T-helper 1 cell treated with Interleukin-12 subunit alpha and Interleukin-12 subunit beta and Interleukin-4 antibody, amounts not matched to agents 30 μg/mL and 1 μg/mL, for 36 hours (primary cell): ENCODE results near the gene IQGAP1.
A peak's percentile ranks its signal among the peaks of the same experiment; 100 is the strongest.
"Not testable (repeated sequence)": the region's sequence is repeated elsewhere in the genome, so short reads cannot be mapped to it uniquely, and the experiment has no call there.

Source experiments
- H3K27ac Mint-ChIP-seq: one replicate; pipeline ENCODE4 v1.8.0; 2021; ENCODE audit warnings: mild to moderate bottlenecking, mixed read lengths
- H3K27me3 Mint-ChIP-seq: one replicate; pipeline ENCODE4 v1.8.0; 2021; ENCODE audit warnings: low read depth, mixed read lengths
- H3K36me3 Mint-ChIP-seq: one replicate; pipeline ENCODE4 v1.8.0; 2021; ENCODE audit warnings: low read depth, mixed read lengths
- H3K4me1 Mint-ChIP-seq: one replicate; pipeline ENCODE4 v1.8.0; 2021; ENCODE audit warnings: low read depth, mixed read lengths
- H3K4me3 Mint-ChIP-seq: one replicate; pipeline ENCODE4 v1.8.0; 2021; ENCODE audit warnings: mild to moderate bottlenecking, moderate library complexity, mixed read lengths
- H3K9me3 Mint-ChIP-seq: one replicate; pipeline ENCODE4 v1.8.0; 2021; ENCODE audit warnings: mixed read lengths

The IQGAP1 gene, protein sequence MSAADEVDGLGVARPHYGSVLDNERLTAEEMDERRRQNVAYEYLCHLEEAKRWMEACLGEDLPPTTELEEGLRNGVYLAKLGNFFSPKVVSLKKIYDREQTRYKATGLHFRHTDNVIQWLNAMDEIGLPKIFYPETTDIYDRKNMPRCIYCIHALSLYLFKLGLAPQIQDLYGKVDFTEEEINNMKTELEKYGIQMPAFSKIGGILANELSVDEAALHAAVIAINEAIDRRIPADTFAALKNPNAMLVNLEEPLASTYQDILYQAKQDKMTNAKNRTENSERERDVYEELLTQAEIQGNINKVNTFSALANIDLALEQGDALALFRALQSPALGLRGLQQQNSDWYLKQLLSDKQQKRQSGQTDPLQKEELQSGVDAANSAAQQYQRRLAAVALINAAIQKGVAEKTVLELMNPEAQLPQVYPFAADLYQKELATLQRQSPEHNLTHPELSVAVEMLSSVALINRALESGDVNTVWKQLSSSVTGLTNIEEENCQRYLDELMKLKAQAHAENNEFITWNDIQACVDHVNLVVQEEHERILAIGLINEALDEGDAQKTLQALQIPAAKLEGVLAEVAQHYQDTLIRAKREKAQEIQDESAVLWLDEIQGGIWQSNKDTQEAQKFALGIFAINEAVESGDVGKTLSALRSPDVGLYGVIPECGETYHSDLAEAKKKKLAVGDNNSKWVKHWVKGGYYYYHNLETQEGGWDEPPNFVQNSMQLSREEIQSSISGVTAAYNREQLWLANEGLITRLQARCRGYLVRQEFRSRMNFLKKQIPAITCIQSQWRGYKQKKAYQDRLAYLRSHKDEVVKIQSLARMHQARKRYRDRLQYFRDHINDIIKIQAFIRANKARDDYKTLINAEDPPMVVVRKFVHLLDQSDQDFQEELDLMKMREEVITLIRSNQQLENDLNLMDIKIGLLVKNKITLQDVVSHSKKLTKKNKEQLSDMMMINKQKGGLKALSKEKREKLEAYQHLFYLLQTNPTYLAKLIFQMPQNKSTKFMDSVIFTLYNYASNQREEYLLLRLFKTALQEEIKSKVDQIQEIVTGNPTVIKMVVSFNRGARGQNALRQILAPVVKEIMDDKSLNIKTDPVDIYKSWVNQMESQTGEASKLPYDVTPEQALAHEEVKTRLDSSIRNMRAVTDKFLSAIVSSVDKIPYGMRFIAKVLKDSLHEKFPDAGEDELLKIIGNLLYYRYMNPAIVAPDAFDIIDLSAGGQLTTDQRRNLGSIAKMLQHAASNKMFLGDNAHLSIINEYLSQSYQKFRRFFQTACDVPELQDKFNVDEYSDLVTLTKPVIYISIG (N-terminal part only)

DNA sequence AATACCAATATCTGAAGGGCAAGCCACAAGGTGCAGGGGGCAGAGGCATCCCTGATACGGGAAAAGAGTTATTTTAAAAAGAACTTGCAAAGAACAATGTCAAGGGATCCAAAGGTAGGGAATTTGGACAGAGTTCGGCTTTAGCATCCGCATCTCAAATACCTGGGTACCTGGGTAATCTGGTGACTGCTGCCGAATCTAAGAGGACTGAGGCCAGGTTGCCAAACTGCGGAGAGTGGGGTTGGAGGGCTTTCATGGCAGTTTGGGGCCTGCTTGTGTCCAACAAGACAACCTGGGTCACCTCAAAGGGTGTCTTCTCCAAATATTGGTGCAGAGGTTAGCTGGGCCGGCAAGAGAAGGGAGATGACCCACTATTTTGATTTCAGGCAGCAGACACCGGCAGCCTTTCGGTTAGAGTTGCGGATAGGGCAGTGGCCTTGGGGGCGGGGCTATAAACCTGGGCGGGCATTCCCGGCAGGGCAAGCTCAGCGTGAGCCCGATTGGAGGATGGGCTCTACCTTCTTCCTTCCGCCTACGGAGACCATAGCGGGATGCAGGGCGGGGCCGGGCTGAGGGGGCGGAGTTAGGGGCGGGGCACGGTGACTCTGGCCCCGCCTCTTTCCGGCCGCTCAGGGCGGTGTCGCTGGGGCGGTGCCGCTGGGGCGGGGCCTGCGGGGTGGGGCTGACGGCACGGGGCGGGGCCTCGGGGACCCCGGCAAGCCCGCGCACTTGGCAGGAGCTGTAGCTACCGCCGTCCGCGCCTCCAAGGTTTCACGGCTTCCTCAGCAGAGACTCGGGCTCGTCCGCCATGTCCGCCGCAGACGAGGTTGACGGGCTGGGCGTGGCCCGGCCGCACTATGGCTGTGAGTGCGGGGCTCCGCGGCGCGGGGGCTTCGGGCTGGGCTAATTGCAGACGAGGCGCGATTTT lies at the start of gene IQGAP1:
IQGAP1 (plus strand) TSS at position 709 of the 928 bp plus-strand sequence; CDS start at position 809, 100 bp downstream.
- Mint-ChIP-seq H3K27ac (peak within 1 kb of the TSS; percentile 95), H3K36me3 (peaks cover 32% of the 10 kb centered on the region), H3K9me3 (no peaks in the 10 kb centered on the region), H3K4me3 (peak within 1 kb of the TSS; percentile 91), H3K4me1 (peaks cover 43% of the 10 kb centered on the region), H3K27me3 (no peaks in the 10 kb centered on the region)

DNA sequence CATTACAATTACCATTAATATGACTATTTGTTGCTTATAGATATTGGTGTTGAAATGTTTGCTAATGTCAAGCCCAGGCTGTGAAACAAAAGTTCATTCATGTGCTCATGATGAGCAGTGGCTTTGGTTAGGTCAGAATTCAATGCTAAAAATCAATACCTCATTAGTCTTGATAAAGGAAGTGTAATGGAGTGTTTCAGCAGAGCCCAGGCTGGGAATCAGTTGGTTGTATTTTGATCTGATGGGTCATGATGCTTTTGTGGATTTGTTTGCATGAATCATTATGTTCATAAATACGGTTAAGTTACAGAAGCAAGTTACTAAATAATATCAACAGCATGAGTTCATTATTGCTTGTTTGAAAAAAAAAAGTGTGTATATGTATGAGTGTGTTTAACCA lies 49.5 kb upstream of the IQGAP1 start:
- Mint-ChIP-seq H3K27ac (no peak overlapping the region), H3K4me3 (no peak overlapping the region), H3K4me1 (peaks cover 19% of the 10 kb centered on the region), H3K9me3 (no peaks in the 10 kb centered on the region), H3K27me3 (no peaks in the 10 kb centered on the region), H3K36me3 (no peaks in the 10 kb centered on the region)

DNA sequence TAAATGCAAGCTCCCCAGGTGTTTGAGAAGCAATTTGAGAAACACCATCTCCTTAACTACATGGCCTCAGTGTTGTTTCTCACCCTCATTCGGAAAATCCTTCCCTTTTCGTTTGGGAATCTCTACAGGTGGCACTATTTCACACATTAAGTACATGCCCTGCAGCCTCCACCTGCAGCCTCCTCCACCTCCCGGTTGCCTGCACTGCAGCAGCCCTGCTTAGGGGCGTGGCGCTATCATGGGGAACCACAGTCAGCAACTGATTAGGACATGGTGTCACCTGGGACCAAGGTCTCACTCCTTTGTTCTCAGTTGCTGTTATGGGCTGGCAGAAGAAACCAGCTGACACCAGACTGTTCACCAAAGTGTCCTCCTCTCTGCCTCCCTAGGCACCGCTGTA lies 47.7 kb upstream of the IQGAP1 start:
- H3K27me3 Mint-ChIP-seq = no peaks in the 10 kb centered on the region
- H3K4me1 Mint-ChIP-seq = peaks cover 17% of the 10 kb centered on the region
- no peaks in the 10 kb centered on the region for H3K9me3 Mint-ChIP-seq
- no peak overlapping the region for H3K4me3 Mint-ChIP-seq
- H3K27ac Mint-ChIP-seq = no peak overlapping the region
- no peaks in the 10 kb centered on the region for H3K36me3 Mint-ChIP-seq

DNA sequence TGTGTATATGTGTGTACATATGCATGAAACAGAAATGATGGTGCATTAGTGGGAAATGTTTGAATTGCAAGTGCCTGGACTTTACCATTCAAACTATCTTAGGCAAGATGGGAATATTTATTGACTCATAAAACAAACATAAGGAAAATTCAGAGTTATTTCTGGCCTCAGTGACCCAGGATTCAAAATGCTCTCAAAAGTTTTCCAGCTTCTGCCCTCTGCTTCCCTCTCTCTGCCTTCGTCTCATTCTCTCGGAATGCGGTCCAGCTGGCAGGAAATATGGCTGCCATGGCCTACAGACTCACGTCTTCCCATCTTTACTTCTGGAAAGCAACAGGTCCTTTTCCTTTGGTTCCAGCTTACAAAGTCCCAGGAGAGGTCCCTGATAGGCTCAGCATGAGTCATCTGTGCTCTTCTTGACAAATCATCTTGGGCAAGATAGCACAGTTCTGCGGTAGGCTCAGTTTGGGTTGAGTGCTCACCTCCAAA lies 44.7 kb upstream of the IQGAP1 start:
- no peaks in the 10 kb centered on the region for H3K9me3 Mint-ChIP-seq
- H3K36me3 Mint-ChIP-seq = no peaks in the 10 kb centered on the region
- peaks cover 9% of the 10 kb centered on the region for H3K4me1 Mint-ChIP-seq
- H3K4me3 Mint-ChIP-seq = no peak overlapping the region
- H3K27me3 Mint-ChIP-seq = peaks cover 8% of the 10 kb centered on the region
- no peak overlapping the region for H3K27ac Mint-ChIP-seq

DNA sequence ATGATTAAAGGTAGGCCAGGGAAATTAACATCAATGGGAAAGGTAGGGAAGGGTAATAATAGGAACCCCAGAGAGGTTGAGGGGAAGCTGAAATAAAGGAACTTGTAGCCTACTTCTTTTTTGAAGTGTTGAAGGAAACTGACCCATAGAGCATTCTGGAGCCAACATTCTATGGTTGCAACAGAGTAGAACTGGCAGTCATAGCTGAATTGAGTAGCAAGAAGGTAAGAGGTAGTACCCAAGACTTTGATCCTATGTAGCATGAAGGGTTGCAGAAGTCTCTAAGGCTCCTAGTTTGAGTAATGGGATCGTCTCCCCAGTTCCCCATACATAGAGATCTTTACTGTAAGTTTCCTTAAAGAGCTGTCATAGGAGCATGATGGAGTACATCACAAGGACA lies 43.4 kb upstream of the IQGAP1 start:
- Mint-ChIP-seq H3K4me3 (no peak overlapping the region), H3K4me1 (peaks cover 9% of the 10 kb centered on the region), H3K27me3 (peaks cover 13% of the 10 kb centered on the region), H3K9me3 (no peaks in the 10 kb centered on the region), H3K36me3 (no peaks in the 10 kb centered on the region), H3K27ac (no peak overlapping the region)

DNA sequence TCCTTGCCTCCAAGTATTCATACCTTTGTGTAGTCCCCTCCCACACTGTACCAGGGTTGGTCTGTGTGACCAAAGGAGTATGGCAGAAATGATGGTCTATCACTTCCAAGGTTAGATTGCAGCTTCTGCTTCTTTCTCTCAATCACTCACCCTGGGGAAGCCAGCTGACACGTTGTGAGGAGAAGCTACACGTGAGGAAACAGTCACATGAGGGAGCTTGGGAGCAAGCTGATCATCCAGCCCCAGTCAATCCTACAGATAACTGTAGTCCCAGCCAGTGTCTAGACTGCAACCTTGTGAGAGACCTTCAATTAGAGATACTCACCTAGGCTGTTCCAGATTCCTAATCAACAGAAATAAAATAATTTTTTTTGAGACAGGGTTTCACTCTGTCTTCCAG lies 42.2 kb upstream of the IQGAP1 start:
- Mint-ChIP-seq H3K9me3 (no peaks in the 10 kb centered on the region), H3K27ac (no peak overlapping the region), H3K4me3 (no peak overlapping the region), H3K27me3 (peaks cover 20% of the 10 kb centered on the region), H3K4me1 (peaks cover 15% of the 10 kb centered on the region), H3K36me3 (no peaks in the 10 kb centered on the region)

- not testable (repeated sequence) for H3K27ac Mint-ChIP-seq, H3K36me3 Mint-ChIP-seq, H3K9me3 Mint-ChIP-seq, H3K4me3 Mint-ChIP-seq
- H3K4me1 Mint-ChIP-seq = peaks cover 20% of the 10 kb centered on the region
- peaks cover 20% of the 10 kb centered on the region for H3K27me3 Mint-ChIP-seq
Observed at GRCh38 chr15:90347431-90348065, 40.5 kb upstream of the IQGAP1 start.

- Mint-ChIP-seq H3K4me1 (peaks cover 15% of the 10 kb centered on the region), H3K27me3 (peaks cover 20% of the 10 kb centered on the region), H3K27ac (no peak overlapping the region), H3K9me3 (no peaks in the 10 kb centered on the region), H3K4me3 (no peak overlapping the region), H3K36me3 (no peaks in the 10 kb centered on the region)
Observed at GRCh38 chr15:90348456-90348855, 39.6 kb upstream of the IQGAP1 start.

GRCh38 chr15:90349072-90349471 lies 39.0 kb upstream of the IQGAP1 start:
- H3K4me3 Mint-ChIP-seq = no peak overlapping the region
- H3K9me3 Mint-ChIP-seq = no peaks in the 10 kb centered on the region
- H3K4me1 Mint-ChIP-seq = peaks cover 15% of the 10 kb centered on the region
- H3K27me3 Mint-ChIP-seq = peaks cover 20% of the 10 kb centered on the region
- H3K27ac Mint-ChIP-seq = no peak overlapping the region
- no peaks in the 10 kb centered on the region for H3K36me3 Mint-ChIP-seq

DNA sequence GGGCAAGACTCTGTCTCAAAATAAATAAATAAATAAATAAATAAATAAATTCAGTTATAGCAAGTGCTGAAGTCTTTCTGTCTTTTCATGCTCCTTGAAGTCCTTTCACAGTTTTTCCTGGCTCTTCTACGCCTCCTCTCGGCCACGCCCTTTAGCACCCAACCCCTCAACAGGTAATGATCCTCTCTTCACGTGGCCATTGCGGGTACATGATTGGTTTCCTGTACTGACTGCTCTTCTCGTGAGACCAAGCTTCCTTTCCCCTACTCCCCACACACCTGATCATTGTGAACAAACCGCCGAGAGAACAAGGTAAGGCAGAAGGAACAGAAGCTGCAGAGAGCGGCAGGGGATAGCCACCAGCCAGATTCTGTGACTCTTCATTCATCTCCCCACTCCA lies 38.2 kb upstream of the IQGAP1 start:
- H3K9me3 Mint-ChIP-seq = no peaks in the 10 kb centered on the region
- peaks cover 17% of the 10 kb centered on the region for H3K4me1 Mint-ChIP-seq
- H3K36me3 Mint-ChIP-seq = no peaks in the 10 kb centered on the region
- no peak overlapping the region for H3K27ac Mint-ChIP-seq
- no peak overlapping the region for H3K4me3 Mint-ChIP-seq
- H3K27me3 Mint-ChIP-seq = peaks cover 20% of the 10 kb centered on the region

- peaks cover 17% of the 10 kb centered on the region for H3K4me1 Mint-ChIP-seq
- peaks cover 16% of the 10 kb centered on the region for H3K27me3 Mint-ChIP-seq
- H3K9me3 Mint-ChIP-seq = no peaks in the 10 kb centered on the region
- H3K27ac Mint-ChIP-seq = no peak overlapping the region
- H3K36me3 Mint-ChIP-seq = no peaks in the 10 kb centered on the region
- H3K4me3 Mint-ChIP-seq = peak overlapping the region; percentile 90
Observed at GRCh38 chr15:90351479-90352106, 36.4 kb upstream of the IQGAP1 start.

DNA sequence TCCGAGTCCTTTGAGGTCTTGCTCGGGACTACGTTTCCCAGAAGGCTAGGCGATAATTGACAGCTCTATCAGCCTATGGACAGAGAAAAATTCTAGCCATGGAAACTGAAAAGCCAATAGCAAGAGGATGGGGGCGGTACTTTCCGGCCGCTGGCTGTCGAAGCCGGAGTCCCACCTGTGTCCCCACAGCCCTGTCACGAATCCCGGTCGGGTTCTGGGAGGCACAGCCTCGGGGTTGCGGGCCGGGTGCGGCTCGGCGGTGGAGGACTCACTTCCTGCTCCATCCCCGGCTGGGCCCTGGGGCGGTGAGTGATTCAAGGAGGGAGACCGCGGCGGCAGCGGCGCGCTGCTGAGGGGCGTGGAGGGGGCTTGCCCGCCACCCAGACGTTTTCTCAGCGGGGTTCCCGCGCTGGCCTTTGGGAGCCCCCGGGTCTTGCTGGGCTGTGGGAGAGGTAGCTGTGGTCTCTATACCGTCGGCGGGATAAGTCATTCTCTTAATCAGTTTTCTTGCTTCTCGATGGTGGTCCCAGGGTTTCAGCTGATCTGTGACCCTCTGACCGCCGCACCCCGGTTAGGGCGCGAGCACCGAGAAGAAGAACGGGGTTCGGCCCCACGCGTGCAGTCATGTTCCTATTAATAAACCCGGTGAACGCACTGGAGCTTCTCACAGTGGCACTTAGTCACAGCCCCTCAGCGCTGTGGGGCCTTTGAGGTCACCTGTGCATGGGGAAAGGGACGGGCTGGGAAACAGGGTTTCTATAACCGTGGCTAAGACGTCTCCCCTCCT lies 35.7 kb upstream of the IQGAP1 start, which contains the start of gene ZNF774:
ZNF774 (plus strand) TSS at position 178 of the 787 bp plus-strand sequence. CDS start 2,377 bp downstream, outside the sequence.
- Mint-ChIP-seq H3K27ac (peak within 1 kb of the TSS; percentile 79), H3K9me3 (no peaks in the 10 kb centered on the region), H3K4me3 (peak within 1 kb of the TSS; percentile 90)

More for the DNA sequence above, 35.7 kb upstream of the IQGAP1 start, which contains the start of gene ZNF774:
- Mint-ChIP-seq H3K27me3 (peaks cover 12% of the 10 kb centered on the region), H3K36me3 (no peaks in the 10 kb centered on the region), H3K4me1 (peaks cover 17% of the 10 kb centered on the region)
